WTC11 (cell line): ENCODE data around the gene KRT6C.

Experiments used
- CBFB ChIP-seq: sonication (generic); formaldehyde crosslinking; IDR thresholded peaks from 2 replicates; pipeline ENCODE4 v1.8.1; 2022; ENCODE audit warnings: mild to moderate bottlenecking, low read depth, missing genetic modification reagents
- CTCF ChIP-seq: fragments of 200-600 bp; IDR thresholded peaks from 2 replicates; pipeline ENCODE4 v1.8.0; 2022; ENCODE audit warnings: antibody characterized with exemption
- TF ChIP-seq, protein P1 (sequence below): fragments of 250-450 bp; sonication (Bioruptor Pico); IDR thresholded peaks from 2 replicates; pipeline ENCODE4 v1.8.0; 2021; ENCODE audit warnings: mild to moderate bottlenecking

GRCh38 chr12:52497975-52498374 lies 24.4 kb upstream of the KRT6C start:
- TF ChIP-seq CBFB (CRISPR knock-in tag) (no peak), CTCF (no peak)
- TF ChIP-seq, protein P1, sequence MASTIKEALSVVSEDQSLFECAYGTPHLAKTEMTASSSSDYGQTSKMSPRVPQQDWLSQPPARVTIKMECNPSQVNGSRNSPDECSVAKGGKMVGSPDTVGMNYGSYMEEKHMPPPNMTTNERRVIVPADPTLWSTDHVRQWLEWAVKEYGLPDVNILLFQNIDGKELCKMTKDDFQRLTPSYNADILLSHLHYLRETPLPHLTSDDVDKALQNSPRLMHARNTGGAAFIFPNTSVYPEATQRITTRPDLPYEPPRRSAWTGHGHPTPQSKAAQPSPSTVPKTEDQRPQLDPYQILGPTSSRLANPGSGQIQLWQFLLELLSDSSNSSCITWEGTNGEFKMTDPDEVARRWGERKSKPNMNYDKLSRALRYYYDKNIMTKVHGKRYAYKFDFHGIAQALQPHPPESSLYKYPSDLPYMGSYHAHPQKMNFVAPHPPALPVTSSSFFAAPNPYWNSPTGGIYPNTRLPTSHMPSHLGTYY (CRISPR knock-in tag): no peak
